HG02588 (cell line): ENCODE measurements around the gene PML.

Experiments used
- ATAC-seq: cut with Tn5 transposase; IDR thresholded peaks from one replicate; pipeline ENCODE4 v1.9.1; 2021; ENCODE audit warnings: mild to moderate bottlenecking, moderate library complexity; ENCODE audit not compliant: unreplicated experiment

Gene PML

DNA sequence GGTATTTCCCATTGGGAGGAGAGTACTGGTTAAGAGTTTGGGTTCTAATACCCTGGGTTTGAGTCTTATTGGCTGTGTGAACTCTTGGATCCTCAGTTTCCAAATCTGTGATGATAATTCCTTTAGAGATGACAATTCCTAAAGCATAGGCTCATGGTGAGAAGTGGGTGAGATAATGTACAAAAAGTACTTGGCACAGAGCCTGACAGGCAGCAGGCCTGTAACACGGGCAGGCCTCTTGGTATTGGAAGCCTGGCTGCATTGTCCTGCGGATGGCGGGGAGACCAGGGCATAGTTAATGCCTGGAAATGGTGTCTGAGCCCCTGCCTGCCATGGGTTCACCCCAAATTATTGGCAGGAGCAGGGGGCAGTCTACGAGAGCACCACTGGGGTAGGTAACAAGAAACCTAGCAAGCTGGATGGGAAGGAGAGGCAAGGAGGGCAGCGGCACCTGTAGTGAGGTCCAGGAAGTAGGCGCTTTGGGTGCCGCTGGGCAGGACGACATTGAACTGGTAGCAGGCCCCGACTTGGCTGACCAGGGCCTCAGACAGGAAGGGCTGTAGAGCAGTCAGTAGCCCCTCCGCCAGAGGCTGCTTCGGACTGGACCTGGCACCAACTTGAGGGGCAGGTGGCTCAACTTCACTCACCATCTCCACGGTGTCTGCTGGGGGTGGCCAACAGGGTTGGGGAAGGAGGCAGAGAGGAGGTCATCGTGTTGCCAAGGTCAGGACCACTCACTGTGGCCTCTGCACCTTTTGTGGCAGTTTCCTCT is 10.1 kb upstream of the PML start:
- no peak for ATAC-seq

DNA sequence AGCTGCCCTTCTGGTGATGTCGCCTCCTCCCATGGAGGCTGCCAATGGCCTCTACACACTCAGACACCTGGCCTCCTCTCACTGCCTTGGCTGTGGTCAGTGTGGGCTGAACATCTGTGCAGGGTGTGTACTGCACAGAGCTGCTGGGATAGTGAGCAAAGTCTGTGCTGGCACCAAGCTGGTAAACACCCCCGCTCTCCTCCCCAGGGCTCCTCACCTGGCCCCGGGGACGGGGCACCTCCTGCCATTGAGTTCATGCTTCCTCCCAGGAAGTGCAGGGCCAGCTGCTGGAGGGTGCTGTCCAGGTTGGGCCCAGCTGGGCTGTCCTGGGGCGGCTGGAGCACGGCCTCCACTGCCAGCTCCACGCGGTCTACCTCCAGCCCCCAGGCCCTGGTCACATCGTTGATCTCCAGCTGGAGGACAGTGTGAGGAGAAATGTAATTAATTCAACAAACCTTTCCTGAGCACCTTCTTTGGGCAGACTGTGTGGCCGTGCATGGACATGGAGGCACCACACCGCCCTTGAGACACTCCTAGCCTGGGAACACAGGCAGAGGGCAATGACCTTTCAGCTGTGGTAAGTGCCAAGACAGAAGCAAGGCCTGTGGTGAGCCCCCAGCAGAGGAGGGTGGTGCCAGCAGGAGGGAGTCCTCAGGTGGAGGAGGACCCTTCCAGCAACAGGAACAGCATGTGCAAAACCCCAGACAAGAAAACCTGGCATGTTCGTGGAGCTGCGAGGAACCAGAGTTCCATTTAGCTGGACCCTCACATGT is 9.2 kb upstream of the PML start:
- no peak for ATAC-seq

DNA sequence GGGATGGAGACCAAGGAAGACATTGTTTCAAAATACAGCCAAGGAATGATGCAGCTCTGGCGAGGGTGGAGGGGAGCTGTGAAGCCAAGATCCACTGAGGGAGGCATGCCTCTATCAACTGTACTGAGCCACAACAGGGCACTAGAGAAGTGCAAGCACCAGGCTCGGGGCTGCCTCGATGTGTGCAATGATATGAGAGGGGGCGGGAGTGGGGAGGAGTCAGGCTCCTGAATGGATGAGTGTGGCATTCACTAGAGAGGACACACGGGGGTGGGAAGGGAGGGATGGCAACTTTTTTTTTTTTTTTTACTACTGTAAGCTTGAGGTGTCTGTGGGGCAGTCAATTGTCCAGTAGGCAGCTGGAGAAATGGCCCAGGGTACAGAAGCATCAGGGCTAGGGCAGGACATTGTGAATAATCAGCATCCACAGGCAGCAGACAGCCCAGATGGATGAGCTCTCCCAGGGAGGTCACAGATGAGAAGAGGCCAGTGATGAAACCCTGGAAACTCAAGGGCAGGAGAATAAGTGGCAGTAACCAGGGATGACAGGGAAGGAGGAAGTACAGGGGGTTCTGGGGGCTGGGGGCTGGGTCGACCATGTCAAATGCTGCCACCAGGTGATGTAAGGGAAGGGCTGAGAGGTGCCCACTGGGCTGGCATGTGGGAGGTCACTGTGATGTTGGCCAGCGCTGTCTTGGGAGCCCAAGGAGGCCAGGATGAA is 8.3 kb upstream of the PML start:
- no peak for ATAC-seq

DNA sequence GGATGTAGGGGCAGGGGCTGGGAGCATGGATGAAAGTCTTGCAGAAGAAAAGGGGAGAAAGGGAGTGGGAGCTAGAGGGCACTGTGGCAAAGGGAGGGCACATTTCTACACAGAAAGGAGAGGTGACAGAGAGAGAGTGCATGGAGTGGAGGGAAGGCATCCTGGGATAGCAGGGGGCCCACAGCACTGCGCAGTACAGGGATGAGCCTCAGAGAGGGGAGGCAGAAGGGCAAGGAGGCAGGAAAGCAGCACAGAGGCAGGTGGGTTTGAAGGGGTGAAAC is 7.8 kb upstream of the PML start:
- ATAC-seq = no peak

DNA sequence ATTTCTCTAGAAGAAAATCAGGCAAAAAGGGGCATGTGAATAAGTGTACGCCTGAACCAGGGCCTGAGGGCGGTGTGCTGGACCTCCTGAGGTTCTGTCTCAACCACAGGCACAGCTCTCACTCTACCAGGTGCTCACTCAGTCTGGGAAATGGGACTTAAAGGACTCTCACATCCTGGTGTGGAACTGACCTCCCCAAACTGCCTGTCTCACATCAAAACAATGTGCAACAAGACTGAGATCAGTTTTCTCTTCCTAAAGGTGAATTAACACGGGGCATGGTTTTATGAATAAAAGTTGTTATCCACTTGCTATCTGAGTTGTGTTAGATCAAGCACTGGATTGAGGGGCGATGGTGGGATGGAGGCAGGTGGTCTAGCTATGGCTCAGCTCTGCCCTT is 7.3 kb upstream of the PML start:
- ATAC-seq = no peak

DNA sequence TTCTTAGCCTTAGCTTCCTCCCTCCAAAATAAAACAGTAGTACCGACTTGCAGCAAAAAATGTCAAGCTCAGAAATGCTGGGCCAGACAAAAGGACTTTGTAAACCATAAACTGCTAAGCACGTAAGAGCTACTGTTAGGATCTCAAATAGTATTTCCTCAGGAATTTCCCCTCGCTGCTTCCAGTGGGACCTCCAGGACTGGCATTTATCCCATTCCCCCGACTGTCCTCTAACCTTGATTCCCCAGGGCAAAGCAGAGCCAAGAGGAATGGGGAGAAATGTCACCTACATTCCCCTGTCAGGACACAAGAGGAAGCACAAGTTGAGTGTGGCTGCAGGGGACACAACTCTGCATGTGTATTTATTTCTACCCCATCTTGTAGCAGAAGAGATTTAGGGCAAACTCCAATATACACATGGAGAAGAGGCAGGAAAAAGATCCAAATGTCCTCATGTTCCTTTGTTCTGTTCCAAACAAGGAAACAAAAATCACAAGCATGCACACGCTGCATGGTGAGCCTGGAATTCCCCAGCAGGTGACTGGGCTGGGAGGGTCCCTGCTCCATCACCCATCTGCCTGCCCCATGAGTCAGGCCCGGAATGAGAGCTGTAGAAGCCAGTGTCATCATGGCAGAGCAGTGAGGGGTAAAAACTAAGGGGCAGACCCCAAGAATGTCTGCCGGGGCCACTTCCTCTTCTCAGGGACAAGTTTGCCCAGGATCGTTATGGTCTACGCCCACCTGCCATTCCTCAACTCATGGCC is 6.7 kb upstream of the PML start:
- no peak for ATAC-seq

DNA sequence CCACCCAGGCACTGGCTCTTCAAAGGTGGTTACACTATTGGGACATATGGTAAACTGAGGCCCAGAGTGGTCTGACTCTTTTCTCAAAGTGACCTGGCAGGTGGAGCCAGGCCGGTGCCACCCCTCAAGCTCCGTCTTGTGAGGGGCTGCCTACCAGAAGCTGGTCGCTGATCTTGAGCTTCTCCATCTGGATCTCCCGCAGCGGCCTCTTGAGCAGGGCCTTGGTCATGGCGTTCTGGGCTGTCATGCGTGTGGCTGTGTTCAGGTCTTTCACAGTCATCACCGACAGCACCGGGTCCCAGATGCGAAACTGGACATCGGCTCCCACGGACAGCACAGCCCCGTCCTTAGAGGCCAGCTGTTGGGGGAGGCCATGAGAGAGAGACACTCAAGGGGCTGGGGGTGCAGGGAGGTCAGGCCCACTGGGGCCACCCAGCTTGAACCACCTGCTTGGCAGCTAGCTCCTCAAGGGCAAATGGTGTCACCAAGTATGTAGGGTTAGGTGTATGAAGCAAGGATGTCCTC is 6.0 kb upstream of the PML start:
- no peak for ATAC-seq

DNA sequence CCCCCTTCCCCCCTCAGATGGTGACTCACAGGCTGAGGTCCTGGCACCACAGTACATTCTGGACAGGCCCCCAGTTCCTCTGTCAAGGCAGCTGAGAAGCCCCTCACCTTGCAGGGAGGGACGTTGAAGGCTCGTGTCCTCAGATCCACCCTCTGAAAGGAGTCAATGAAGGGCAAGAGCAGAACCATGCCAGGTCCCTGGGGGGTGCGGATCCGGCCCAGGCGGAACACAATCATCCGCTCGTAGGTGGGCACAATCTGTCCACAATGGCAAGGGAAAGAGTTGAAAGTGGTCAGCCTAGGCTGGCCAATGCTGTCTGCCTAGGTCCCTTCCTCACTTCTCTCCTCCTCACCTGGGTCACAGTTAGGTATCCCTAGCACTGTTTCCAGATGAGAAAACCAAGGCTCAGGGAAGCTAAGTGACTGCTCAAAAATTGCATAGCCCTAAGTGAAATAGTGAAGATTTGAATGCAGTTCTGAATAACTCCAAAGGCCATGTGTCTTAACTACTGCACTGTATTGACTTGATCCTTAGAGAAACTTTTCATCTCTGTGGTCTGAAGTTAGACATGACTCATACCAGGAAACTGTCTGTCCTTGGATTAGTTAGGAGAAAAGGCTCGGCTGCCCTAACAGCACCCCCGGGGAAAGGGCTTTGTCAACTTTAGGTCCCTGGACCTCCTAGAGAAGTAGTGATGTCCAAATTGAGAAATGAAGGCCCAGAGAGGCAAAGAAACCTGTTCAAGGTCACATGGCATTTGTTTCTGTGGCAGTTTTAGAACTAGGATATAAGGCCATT is 5.3 kb upstream of the PML start:
- ATAC-seq = no peak

DNA sequence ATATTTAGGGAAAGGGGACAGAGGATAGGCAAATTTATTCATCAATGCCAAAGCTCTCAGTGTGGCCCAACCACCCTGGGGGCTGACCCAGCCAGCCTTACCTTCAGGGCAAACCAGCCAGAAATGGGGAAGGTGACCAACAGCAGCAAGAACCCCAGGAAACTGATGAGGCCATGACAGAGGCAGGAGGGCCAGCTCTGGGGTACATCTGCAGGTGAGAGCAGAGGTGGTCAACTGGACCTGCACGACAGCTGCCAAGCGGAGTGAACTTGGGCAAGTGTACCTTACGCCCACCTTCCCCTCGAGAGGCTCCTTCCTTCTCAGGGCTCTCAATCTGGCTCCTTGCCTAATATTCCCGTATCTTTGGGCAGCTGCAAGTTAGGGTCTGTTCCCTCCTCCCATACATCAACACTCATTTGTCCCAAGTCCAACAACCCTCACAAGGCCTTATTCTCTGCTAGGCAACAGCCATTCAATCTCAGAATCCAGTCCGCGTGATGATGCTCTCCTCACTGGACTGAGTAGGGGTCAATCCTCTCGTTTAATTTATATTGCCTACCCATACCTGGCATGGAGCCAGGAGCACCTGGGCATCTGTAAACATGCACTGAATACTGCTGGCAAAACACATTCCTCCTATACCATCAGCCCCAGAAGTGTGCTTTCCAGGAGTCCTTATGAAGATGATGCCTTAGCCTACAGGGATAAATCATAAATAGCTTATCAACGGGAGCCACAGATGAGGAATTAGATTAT is 4.1 kb upstream of the PML start:
- no peak for ATAC-seq

DNA sequence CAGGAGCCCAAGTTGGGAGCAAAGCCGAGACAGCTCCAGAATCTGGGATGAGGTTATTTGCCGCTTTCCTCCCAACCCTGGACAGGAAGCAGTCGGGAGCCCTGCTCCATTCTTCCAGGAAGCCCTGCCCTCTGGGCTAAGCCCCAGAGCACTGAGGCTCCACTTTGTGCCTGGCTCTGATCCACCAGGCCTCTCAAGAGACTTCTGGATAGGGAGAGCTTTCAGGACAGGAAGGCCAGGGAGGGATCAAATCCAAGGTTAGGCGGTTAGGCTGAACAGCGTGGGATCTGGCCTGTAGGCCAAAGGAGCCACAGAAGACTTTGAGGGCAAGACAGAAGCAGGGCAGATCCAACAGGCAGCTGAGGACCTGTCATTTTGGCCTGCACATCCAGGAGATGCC is 3.3 kb upstream of the PML start:
- no peak for ATAC-seq

DNA sequence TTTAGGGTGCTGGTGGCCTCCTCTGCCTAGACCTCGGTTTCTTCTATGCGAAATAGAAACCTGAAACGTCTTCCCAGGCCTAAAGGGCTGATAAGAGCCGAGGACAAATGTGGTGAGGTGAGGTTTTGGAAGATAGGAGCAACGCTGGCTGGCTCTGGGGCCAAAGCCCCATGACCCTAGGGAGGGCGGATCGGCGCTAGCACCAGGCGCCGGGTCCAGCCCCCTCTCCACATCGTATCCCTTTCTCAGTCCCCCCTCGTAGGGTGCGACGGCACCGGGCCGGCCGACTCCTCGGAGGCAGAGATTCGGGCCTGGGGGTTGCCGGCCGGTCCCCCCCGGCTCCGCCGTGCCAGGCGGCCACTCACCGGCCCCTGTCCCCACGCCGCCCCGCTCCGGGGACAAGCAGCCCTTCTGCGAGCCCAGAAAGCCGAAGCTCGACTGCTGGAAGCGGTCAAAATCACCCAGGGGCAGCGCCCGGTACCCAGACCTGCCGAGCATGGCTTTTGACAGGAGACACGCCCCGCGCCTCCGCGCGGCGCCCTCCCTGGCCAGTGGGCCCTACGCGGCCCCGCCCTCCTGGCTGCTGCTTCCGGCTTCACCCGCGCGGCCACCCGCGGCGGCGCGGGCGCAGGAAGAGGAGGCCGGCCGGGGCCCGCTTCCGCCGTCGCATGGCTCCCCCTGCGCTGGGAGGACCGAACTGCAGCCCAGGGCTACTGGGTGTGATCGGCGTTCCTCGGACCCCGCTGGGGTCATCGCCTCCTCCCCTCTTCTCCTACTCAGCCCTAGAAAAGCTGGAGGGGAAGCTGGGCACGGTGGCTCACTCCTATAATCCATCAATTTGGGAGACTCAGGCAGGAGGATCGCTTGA is 2.6 kb upstream of the PML start, which contains the start of gene STOML1:
Gene STOML1 (minus strand): TSS at position 570 of the 868 bp plus-strand sequence. CDS start 72 bp downstream, at position 498.
- ATAC-seq = peak; percentile 71

DNA sequence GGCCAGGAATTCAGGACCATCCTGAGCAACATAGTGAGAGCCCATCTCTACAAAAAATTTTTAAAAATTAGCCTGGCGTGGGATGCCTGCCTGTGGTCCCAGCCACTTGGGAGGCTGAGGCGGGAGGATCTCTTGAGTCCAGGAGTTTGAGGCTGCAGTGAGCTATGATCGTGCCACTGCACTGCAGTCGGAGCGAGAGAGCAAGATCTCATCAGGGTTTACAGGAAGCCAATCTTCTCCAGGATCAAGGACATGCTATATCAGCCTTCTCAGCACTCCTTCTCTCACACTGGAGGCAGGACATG is 2.0 kb upstream of the PML start:
- no peak for ATAC-seq

DNA sequence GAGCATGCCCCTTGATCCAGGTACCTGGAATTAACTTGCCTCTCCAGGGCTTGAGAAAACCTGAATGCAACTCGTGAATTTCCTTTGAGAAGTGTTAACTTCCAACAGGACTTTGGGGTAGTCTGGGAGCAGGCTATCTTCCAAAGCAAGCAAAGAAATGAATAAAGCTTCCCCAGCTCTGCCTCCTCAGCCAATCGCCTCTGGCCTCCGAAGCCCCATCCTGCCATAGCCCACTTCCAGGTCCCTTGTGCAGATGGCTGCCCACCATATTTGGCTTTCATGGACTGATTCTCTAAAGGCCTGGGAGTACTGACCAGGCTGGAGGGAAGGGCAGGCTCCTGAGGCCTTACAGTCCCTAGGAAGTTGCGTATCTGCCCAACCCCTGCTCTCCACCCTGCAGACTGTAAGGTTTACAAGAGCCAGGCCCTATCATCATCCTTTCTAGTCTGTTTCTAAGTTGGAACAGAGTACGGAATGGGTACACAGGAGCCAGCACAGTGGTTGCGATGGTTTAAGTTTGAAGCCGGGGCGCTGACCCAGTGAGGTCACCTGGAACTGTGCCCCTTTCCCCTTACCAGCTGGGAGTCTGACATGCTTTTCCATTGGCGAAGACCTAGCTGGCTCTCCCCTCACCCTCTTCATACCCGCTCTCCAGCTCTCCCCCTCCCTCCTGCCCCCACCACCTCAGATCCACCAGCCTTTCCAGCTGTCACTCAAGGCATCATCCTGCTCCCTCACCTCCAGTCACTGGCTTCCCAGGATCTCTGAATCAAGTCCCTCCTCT is 1.1 kb upstream of the PML start:
- ATAC-seq = no peak

DNA sequence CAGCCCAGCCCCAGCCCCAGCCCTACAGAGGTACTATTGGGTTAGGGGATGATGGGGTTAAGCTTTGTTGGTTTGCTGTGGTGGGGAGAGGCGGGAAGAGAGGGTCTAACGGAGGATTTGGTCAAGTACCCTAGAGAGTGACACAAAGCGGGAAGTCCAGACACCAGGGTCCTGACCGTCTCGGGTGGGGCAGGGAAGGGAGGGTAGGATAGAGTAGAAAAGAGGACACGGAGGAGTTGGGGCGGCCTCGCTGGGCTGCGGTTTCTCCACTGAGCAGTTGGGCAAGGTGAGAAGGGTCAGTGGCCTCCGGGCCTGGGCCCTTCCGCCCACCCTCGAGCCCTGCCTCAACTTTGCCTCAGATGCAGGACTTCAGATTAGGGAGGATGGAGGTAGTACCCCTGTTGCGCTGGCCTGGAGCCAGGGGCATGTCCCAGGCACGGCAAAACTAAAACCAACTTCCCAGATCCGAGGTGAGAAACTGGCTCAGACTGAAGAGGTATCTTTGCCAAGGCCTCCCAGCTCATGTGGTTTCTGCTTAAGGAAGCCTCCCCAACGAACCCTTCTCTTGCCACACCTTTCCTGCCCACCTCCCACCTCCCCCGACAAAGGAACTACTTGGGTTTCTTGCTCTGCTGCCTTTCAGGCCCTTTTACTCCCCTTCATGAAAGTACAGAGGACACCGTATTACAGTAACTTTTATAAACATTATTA is 551 bp downstream of the PML start:
- no peak for ATAC-seq

DNA sequence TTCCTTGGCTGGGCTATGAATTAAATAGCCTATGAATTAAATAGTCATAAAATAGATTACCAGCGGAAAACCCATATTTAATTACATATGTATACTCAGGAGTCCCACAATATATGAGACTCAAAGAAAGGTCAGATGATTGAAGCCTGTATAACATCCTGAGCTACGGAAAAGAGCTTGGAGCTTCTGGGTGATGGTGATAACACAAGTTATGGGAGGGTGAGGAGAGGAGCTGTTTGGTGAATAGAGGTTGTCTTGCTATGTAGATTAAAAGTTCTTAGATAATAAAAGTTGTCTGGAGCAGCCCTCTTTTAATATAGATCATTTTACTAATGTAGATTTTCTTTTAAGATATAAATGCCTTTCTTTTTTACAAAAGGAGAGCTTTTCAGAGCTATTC is 1.8 kb downstream of the PML start:
- ATAC-seq = no peak

DNA sequence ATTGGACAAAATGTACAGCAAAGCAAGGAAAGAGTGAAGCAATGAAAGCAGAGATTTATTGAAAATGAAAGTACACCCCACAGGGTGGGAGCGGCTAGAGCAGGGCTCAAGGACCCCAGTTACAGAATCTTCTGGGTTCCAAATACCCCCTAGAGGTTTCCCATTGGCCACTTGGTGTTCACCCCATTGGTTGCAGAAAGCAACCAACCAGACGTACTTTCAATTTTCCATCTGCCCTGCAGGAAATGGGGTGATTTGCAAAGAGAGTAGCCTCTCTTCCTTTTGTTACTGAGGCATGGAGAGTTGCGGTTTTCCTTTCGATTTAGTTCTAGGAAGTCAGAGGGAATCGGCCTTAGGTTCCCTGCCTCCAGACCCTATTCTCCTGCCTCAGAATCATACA is 2.4 kb downstream of the PML start:
- ATAC-seq = no peak

DNA sequence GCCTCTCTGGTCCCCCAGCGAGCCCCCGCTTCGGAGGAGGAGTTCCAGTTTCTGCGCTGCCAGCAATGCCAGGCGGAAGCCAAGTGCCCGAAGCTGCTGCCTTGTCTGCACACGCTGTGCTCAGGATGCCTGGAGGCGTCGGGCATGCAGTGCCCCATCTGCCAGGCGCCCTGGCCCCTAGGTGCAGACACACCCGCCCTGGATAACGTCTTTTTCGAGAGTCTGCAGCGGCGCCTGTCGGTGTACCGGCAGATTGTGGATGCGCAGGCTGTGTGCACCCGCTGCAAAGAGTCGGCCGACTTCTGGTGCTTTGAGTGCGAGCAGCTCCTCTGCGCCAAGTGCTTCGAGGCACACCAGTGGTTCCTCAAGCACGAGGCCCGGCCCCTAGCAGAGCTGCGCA is 3.5 kb downstream of the PML start:
- no peak for ATAC-seq
